GM12864 (cell line): Measurements from ENCODE around the gene SDK2.

ENCODE experiments used
- DNase-seq: peaks from one replicate; pipeline ENCODE4 v3.0.0-alpha.2; 2011; ENCODE audit warnings: low read depth
- H3K4me3 ChIP-seq: 2 replicates; pipeline ENCODE4 v1.5.1; 2011; ENCODE audit warnings: mild to moderate bottlenecking, low read depth, low read length, control low read depth
- TF ChIP-seq, protein P1 (sequence below): IDR thresholded peaks from 2 replicates; pipeline ENCODE4 v1.5.1; 2011; ENCODE audit warnings: low read depth, mild to moderate bottlenecking, moderate library complexity, low read length, control low read depth, inconsistent platforms; ENCODE audit errors: missing control alignments

The SDK2 gene

GRCh38 chr17:73496232-73496631 lies 148.0 kb downstream of the SDK2 start:
- no peak for DNase-seq
- TF ChIP-seq, protein P1, sequence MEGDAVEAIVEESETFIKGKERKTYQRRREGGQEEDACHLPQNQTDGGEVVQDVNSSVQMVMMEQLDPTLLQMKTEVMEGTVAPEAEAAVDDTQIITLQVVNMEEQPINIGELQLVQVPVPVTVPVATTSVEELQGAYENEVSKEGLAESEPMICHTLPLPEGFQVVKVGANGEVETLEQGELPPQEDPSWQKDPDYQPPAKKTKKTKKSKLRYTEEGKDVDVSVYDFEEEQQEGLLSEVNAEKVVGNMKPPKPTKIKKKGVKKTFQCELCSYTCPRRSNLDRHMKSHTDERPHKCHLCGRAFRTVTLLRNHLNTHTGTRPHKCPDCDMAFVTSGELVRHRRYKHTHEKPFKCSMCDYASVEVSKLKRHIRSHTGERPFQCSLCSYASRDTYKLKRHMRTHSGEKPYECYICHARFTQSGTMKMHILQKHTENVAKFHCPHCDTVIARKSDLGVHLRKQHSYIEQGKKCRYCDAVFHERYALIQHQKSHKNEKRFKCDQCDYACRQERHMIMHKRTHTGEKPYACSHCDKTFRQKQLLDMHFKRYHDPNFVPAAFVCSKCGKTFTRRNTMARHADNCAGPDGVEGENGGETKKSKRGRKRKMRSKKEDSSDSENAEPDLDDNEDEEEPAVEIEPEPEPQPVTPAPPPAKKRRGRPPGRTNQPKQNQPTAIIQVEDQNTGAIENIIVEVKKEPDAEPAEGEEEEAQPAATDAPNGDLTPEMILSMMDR, result no peak

DNA sequence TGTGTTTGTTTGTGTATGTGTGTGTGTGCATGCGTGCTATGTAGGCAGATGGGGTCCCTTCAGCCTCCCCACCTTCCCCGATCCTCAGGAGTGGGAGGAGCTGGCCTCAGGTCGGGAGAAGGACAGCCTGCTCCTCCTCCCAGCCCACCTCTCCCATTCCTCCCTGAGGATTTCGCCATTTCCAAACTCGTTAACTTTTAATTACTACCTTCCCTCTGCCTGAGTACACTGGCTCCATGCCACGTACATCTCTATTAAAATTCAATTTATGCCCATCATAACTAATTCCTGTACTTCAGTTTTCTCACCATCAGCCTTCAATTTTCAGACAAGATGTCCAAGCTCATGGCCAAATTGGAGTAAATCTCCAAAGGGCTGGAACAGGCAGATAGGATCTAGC lies 148.6 kb downstream of the SDK2 start:
- TF ChIP-seq, protein P1, result no peak

More at GRCh38 chr17:73496232-73496631, 148.0 kb downstream of the SDK2 start:
- no peak overlapping the region for H3K4me3 ChIP-seq

DNA sequence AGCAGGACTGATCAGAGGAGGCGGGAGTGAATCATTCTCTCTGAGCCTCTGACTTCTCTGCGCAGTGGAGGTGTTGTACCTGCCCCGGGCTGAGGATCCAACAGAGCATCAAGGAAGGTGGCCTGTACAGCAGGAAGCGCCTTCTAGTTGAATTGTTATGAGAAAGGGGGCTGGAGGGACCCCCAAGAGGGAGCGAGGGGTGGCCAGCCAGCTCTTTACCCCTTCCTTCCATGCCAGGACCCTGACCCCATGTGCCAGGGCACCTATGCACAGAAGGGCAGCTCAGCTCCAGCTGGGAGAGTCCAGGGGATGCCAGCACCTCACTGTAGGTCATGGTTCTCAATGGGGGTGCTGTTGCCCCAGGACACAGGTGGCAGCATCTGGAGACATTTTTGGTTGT lies 149.3 kb downstream of the SDK2 start:
- no peak for DNase-seq
- no peak overlapping the region for H3K4me3 ChIP-seq
- TF ChIP-seq, protein P1, result no peak

More for the DNA sequence above, 148.6 kb downstream of the SDK2 start:
- DNase-seq, result no peak
- no peak overlapping the region for H3K4me3 ChIP-seq

DNA sequence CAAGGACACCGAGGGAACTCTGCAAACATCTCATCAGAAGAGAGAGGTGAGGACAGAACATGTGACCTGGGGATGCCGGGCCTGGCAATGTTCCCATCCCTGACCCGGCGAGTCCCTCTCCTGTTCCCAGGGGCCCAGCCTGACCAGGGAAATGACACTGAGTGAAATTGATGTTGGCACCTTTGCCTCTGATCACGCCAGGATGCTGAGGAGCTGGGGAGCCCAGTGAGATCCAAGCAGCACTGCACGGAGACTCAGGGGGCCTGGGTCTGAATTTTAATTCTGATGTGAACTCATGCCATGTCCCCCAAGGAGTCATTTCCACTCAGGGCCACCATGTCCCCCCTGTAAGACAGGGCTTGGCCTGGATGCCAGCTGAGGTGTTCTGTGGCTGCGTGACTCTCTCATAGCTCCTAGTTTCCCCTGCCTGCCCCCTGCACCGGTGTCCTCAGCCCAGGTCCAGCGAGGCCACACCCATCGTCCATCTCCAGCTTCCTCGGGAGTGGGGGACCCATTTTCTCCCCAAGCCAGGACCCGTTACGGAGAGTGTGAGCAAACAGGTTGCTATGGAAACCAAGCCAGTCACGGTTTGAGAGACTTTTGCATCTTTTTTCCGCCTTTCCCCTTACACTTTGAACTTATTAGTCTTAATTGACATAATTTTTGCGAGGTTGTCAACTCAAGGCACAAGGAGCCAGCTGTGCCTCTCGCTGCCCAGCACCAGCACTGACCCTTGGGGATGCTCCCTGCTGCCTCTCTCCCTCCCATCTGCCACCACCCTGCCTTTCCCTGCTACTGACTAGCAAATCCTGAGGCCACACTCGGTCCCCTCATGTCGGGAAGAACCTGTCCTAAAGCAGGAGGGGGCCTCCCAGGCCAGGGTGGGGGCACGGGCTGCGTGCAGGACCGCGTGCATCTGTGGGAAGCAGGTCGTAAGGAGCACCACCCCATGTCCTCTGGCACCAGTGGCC lies 150.0 kb downstream of the SDK2 start:
- TF ChIP-seq, protein P1, result no peak
- H3K4me3 ChIP-seq, result no peak overlapping the region
- DNase-seq, result no peak

DNA sequence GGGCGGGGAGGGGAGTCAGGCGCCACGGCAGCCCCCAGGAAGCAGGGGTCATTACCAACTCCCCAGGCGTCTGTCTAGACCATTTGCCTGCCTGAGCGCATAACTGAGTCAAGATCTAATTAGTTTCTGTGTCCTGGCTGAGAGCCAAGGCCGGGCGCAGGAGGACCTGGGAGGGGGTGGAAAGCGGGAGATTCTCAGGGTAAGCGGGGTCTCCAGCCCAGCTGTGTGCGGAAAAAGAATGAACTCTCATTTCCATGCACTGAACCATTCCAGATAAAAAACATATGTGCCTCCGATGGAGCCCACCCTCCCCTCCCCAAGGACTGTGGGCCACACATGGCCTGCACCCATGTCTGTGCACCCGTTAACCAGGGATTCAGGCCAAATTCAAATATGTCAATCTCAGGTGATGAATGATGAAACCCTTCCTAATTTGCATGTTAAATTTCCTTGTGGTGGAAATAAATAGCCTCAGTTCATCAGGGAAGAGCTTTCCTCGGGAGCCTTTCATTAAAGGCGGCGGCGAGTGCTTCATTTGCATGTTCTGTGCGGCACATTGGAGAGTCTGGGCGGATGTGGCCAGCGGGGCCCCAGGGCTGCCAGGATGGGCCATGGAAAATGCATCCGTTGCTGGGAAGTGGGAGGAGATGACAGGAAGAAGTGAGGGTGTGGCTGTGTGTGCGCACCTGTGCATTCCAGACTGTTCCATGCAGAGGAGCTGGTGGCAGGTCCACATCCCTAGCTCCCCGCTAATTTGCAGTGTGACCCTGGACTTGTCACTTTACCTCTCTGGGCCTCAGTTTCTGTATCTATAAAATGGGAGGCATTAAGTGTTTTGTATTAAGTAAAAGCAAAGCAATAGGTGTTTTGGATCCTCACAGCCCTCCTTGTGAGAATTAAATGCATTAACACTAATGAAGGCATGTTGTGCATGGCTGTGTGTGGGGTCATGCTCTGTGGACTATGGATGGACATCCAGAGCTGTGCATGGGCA lies 151.1 kb downstream of the SDK2 start:
- TF ChIP-seq, protein P1, result no peak
- DNase-seq, result no peak
- no peak overlapping the region for H3K4me3 ChIP-seq

DNA sequence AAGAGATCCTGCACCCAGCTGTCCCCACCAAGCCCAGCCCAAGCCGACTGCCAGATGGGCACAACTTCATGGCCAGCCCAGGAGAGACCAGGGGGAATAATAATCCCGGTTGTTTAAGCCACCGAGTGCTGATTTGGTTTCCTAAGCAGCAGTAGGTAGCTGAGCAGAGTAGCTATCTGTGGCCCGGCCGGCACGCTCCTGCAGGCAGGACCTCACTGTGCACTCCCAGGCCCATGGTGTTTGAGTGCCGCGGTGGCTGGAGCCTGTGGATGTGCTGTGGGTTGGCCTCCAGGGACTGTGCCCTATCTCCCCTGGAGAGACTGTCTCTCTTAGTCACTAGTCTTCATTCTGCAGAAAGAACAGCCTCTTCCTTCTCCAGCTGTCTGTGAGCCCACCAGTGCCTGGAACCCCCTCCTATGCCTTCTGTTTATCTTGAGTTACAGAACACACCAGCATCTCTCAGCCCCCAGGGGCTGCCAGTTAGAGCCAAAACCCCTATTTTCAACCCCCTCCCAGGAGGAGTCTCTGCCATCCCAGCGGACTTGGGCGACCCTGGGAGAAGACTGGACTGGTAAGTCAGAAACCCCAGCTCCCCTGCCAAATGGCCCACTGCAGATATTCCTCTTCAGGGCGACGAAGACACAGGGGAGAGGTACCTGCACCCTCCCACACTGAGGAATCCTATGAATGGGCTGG lies 152.0 kb downstream of the SDK2 start:
- no peak overlapping the region for H3K4me3 ChIP-seq
- DNase-seq, result no peak
- TF ChIP-seq, protein P1, result no peak
